ENCODE data around the gene LIPF. TPM values are rescaled to one million over a fixed set of nuclear protein-coding genes. Genes with fewer than 3 reads are reported as not detected.

LIPF gene
- total RNA-seq, 1 donor from 2014 or later = not detected

DNA sequence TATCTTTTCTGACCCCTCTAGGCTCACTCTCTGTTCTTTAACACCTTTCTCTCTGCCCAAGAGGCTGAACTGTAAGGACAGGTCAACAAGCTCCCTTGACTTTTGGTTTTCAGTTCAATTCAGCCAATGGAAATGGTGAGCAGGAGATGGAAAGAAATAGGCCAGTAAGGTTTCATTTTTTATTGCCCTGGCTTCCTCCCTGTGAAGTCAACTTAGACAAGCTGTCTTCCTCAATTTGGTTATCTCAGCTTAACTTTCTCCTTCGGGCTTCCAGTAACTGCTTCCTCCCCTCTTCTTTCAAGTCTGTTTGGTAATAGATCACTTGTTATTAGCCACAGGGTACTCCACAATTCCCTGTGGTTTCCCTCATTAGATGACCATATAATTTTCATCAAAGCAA is 61.6 kb downstream of the LIPF start:
- Histone ChIP-seq H3K36me3 (ENCODE audit: control insufficient read depth, insufficient read depth, low read length) (no peaks in the 10 kb centered on the region), H3K27me3 (ENCODE audit: control insufficient read depth, insufficient read depth, low read length) (no peaks in the 10 kb centered on the region), H3K4me3 (ENCODE audit: low read depth, low read length) (no peak overlapping the region)
- FAIRE-seq = no peak
- TF ChIP-seq, protein P1, sequence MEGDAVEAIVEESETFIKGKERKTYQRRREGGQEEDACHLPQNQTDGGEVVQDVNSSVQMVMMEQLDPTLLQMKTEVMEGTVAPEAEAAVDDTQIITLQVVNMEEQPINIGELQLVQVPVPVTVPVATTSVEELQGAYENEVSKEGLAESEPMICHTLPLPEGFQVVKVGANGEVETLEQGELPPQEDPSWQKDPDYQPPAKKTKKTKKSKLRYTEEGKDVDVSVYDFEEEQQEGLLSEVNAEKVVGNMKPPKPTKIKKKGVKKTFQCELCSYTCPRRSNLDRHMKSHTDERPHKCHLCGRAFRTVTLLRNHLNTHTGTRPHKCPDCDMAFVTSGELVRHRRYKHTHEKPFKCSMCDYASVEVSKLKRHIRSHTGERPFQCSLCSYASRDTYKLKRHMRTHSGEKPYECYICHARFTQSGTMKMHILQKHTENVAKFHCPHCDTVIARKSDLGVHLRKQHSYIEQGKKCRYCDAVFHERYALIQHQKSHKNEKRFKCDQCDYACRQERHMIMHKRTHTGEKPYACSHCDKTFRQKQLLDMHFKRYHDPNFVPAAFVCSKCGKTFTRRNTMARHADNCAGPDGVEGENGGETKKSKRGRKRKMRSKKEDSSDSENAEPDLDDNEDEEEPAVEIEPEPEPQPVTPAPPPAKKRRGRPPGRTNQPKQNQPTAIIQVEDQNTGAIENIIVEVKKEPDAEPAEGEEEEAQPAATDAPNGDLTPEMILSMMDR (IDR thresholded peaks at IDR 0.05; ENCODE audit: insufficient read depth, low read length, severe bottlenecking) = no peak
- DNase-seq (ENCODE audit: low read depth) = no peak

DNA sequence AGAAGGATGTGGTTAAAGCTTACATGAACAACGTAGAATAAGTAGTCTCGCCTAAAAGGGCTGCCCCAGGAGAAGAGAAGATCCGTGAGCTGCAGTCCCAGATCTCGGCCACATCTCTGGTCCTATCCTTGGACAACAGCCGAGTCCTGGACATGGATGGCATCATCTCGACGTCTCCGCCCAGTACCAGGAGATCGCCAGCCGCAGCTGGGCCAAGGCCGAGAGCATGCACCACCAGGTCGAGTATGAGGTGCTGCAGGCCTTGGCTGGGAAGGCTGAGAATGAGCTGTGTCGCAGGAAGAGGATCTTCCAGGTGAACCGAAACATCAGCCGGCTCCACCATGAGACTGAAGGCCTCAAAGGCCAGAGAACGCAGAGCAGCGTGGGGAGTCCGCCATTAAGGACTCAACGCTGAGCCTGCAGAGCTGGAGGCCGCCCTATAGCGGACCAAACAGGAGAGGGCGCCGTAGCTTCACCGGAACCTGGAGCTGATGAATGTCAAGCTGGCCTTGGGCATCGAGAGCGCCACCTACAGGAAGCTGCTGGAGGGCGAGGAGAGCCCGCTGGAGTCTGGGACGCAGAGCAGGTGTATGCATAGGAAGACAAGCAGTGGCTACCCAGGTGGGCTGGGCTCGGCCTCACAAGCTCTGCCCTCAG is 64.0 kb downstream of the LIPF start:
- no peaks in the 10 kb centered on the region for H3K27me3 ChIP-seq (ENCODE audit: control insufficient read depth, insufficient read depth, low read length)
- FAIRE-seq = no peak
- H3K4me3 ChIP-seq (ENCODE audit: low read depth, low read length) = no peak overlapping the region
- no peak for DNase-seq (ENCODE audit: low read depth)
- TF ChIP-seq, protein P1 (IDR thresholded peaks at IDR 0.05; ENCODE audit: insufficient read depth, low read length, severe bottlenecking) = peak; percentile 26
- no peaks in the 10 kb centered on the region for H3K36me3 ChIP-seq (ENCODE audit: control insufficient read depth, insufficient read depth, low read length)

Other genes starting within 250 kb of the LIPF start
- gene RNLS, start 81.1 kb upstream of the LIPF start, total RNA-seq = 6.7 and 8.7 TPM in 2 replicates
- not detected in 2 replicates for gene LIPJ, start 77.7 kb upstream of the LIPF start, total RNA-seq
- 0.13 TPM in 1 of 2 replicates, not detected in the other for gene LIPK, start 41.8 kb downstream of the LIPF start, total RNA-seq
- 1.3 TPM in 1 of 2 replicates, not detected in the other for gene LIPN, start 95.6 kb downstream of the LIPF start, total RNA-seq
- not detected in 2 replicates for gene LIPM, start 138.3 kb downstream of the LIPF start, total RNA-seq
- gene ANKRD22, start 187.4 kb downstream of the LIPF start, total RNA-seq = 5.3 and 17.7 TPM in 2 replicates
- gene STAMBPL1, start 215.8 kb downstream of the LIPF start, total RNA-seq = 1.7 and 2.6 TPM in 2 replicates